ENCODE measurements around the gene GAS6.

DNA sequence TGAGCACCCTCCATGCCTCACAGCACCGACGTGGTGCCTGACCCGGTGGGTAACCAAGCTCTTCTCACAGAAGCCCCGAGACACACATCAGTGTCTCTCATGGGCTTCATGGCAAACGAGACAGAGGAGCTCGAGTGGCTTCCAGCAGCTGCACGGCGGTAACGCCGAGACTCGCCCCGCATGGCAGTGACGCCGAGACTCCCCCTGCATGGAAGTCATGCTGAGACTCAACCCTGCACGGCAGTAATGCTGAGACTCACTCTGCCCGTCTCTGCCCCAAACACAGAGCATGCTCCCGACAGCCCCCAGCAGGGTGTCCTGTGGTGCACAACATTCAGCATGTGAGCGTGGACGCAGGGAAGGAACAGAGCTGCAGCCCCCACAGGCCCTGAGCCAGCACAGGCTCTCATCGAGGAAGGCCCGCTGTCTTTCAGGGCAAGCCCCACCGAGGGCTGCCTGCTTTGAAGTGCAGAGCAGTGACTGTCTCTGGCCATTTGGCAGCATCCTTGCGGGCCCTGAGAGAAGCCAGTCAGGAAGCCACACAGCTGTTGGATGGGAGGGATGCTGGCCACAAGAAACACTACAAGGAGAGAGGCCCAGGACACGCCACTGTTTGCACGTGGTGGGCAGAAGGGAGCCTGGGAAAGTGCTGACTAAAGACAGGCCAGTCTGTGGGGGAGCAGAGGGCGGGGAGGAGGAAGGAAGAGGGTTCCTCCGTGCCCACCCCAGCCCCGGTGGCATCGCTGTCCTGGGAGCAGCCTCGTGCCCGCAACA, 9.5 kb downstream of the GAS6 start:
- TF ChIP-seq, protein P1, sequence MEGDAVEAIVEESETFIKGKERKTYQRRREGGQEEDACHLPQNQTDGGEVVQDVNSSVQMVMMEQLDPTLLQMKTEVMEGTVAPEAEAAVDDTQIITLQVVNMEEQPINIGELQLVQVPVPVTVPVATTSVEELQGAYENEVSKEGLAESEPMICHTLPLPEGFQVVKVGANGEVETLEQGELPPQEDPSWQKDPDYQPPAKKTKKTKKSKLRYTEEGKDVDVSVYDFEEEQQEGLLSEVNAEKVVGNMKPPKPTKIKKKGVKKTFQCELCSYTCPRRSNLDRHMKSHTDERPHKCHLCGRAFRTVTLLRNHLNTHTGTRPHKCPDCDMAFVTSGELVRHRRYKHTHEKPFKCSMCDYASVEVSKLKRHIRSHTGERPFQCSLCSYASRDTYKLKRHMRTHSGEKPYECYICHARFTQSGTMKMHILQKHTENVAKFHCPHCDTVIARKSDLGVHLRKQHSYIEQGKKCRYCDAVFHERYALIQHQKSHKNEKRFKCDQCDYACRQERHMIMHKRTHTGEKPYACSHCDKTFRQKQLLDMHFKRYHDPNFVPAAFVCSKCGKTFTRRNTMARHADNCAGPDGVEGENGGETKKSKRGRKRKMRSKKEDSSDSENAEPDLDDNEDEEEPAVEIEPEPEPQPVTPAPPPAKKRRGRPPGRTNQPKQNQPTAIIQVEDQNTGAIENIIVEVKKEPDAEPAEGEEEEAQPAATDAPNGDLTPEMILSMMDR (IDR thresholded peaks at IDR 0.05; ENCODE audit: low read depth, low read length): no peak
- TF ChIP-seq EZH2phosphoT487 (IDR thresholded peaks at IDR 0.05; ENCODE audit: low read depth): no peak

Data from OCI-LY3 (cell line).